HG02973 (cell line): ENCODE measurements around the gene ORC4.
"Not testable (repeated sequence)": the region's sequence is repeated elsewhere in the genome, so short reads cannot be mapped to it uniquely, and the experiment has no call there.

Source experiments
- ATAC-seq: cut with Tn5 transposase; IDR thresholded peaks from one replicate; pipeline ENCODE4 v1.9.1; 2021; ENCODE audit warnings: moderate library complexity; ENCODE audit not compliant: unreplicated experiment

ORC4 gene

DNA sequence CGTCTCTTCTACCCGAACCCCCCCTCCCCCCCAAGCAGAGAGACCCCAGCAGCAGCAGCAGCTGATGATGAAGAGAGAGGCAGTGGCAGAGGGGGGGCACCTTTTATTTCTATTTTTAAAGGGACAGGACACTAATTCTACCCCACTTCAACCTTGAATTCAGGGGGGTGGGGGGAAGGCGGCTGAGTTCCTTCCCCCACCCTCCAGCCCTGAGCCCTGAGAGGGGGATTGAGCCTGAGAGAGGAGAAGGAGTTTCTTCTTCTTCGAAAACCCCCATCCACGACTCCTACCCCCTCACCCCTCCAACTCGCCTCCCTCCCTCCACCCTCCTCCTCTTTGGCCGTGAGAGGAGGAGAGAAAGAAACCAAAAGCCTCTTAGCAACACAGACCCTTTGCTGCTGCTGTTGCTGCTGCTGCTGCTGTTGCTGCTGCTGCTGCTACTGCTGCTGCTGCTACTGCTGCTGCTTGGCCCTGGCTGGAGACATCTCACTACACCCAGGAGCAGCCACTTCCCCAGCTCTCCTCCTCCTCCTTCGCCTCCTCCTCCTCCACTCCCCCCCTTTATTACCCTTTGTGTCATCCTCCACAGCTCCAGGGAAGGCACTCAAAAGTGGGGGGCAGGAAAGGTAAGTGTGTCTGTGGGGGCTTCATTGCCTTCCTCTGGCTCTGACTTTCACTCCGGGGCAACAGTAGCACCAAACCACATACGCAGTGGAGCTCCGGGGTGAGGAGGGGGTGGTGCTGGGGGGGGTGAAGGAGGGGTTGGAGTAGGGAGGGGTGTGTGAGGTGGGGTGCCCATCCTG lies 723 bp upstream of the ORC4 start, which contains the start of gene MBD5:
TSS of gene MBD5 (plus strand) at position 33 of the 803 bp plus-strand sequence.
- ATAC-seq, result peak; percentile 38

DNA sequence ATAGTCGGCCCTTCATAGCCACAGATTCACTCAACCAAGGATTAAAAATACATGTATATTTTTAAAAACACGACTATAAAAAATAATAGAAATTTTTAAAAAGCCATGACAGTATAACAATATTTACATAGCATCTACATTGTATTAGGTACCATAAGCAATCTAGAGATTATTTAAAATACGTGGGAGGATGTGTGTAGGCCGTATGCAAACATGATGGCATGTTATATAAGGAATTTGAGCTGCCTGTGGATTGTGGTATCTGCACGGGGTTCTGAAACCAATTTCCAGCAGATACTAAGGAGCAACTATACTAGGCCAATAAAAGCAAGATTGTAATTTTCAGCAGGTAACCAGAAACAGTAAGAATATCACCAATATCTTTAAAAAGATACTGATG lies 5.9 kb downstream of the ORC4 start:
- ATAC-seq, result no peak

DNA sequence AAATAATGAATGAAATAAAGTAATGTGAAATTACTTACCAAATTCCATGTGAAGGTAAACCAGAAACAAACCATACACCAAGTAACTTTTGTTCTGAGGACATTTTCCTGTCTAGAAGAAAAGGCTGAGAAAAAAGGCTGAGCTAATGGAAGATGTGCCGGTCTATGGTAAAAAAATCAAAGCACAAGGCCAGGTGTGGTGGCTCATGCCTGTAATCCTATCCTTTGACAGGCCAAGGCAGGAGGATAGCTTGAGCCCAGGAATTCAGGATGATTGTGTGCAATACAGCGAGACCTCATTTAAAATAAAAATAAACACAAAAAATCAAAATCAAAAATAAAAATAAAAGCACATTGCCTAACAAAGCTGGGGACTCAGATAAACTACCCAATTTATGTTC lies 6.7 kb downstream of the ORC4 start:
- ATAC-seq, result no peak

DNA sequence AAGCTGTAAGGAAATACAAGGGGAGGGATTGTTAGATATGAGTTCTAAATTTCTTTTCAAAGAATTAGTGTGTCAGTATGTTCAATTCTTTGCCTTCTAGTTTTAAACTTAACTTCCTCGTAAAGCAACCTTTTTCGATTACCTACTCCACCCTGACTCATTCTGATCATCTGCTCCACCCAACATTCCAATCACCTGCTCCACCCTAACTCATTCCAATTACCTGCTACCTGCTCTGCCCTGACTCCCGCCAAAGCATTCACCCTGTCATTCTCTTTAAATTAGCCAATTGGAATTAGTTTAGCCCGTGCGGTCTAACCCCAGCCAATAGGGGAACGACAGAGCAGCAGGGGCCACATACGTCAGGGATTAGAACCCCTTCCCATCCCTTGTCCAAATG lies 12.1 kb downstream of the ORC4 start:
- not testable (repeated sequence) for ATAC-seq

DNA sequence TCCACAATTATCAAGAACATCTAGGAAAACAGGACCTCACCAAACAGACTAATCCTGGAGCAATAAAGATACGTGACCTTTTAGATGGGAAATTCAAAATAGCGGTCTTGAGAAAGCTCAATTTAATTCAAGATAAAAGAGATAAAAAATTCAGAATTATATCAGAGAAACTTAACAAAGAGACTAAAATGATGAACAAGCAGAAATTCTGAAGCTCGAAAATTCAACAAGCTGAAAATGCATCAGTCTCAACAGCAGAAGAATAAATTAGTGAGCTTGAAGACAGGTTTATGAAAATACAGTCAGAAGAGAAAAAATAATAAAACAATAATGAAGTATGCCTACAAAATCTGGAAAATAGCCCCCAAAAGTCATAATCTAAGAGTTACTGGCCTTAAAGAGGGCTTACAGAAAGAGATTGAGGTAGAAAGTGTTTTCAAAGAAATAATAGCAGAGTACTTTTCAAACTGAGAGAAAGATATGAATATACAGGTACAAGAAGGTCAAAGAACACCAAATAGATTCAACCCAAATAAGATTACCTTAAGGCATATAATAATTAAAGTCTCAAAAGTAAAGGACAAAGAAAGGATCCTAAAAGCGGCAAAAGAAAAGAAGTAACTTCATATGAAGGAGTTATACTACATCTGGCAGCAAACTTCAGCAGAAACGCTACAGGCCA lies 13.2 kb downstream of the ORC4 start:
- no peak for ATAC-seq

DNA sequence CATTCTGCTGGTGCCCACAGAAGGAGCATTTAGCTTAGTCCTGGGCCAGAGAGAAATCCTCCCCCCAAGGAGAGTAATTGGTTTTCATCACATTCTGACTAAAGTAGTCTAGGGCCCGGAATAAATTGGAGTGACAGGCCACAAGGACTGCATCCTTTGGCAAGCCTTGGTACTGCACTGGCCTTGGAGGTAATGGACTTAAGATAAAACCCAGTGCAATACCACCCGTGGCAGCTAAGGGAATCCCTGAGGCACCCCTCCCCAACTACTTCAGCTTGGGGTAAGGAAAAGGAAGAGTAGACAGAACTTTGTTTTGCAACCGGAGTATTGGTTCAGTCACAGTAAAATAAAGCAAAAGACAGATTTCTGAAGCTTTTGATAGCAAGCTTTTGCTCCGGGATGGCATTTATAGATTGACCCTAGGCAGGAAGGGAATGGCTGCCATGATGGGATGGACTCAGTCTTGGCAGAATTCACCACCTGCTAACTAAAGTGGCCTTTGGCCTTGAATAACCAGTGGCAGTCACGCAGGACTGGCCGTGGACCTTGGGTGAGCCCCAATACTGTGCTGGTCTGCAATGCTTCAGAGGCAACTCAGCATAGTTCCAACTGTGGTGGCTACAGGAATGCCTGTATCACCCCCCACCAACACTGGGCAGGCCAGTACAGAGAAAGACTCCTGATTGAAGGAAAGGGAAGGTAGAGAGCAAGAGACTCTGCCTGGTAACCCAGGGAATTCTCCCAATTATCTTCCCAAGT lies 14.1 kb downstream of the ORC4 start:
- ATAC-seq, result no peak

DNA sequence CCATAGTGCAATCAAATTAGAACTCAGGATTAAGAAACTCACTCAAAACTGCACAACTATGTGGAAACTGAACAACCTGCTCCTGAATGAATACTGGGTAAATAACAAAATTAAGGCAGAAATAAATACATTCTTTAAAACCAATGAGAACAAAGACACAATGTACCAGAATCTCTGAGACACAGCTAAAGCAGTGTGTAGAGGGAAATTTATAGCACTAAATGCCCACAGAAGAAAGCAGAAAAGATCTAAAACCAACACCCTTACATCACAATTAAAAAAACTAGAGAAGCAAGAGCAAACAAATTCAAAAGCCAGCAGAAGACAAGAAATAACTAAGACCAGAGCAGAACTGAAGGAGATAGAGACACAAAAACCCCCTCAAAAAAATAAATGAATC lies 18.1 kb downstream of the ORC4 start:
- ATAC-seq, result not testable (repeated sequence)

DNA sequence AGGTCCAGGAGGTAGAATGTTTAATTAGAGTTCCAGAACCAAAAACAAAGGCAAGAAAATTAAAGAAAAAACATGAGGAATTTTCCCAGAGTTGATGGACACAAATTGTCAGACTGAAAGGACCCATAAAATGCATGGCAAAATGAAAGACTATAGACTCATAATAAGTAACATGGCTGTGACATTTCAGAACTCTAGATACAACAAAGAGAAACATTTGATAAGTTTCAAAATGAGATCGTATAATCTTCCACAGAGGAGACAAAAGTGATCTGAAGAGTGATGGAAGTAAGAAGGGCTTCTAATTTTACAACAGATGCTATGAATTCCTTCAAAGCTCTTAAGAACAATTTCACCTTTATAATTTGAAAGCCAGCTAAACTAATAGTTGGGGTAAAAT lies 20.4 kb downstream of the ORC4 start:
- no peak for ATAC-seq

DNA sequence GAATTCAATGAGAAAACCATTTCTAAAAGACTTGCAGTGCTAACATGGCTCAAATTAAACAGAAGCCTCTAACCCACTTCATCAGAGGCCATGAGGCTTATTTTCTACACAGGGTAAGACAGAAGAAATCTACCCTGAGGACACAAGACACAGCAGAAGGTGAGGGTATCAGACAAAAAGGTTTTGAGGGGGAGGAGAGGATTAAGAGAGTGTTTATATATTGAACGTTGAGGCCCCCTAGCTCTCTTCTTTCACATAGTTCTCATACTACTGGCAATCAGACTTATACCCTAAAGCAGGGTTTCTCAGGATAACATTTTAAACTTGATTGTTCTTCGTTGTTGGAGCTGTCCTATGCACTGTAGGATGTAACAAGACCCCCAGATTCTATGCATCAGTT lies 21.4 kb downstream of the ORC4 start:
- no peak for ATAC-seq

DNA sequence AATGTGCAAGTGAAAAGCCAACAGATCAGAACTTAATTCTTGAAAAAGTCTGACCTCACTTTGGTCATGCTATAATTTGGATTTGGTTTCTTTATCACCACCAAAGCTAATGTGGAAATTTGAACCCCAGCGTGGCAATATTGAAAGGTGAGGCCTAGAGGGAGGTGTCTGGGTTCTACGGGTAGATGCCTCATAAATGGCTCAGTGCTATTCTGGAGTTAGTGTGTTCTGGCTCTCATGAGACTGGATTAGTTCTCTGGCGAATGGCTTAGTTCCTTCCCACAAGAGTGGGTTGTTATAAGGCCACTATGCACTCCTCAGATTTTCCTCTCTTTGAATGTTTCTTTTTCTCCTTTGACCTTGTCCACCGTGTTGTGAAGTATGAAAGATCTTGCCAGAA lies 22.3 kb downstream of the ORC4 start:
- ATAC-seq, result no peak

DNA sequence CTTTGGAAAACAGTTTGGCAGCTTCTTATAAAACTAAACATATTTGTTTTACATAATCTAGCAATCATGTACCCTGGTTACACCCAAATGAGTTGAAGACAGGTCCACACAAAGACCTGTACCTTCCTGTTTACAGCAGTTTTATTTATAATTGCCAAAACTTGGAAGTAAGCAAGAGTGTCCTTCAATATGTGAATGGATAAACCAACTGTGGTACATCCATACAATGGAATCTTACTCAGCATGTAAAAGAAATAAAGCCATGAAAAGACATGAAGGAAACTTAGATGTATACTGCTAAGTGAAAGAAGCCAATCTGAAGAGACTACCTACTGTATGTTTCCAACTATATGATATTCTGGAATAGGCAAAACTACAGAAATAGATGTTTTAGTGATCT lies 23.7 kb downstream of the ORC4 start:
- no peak for ATAC-seq

DNA sequence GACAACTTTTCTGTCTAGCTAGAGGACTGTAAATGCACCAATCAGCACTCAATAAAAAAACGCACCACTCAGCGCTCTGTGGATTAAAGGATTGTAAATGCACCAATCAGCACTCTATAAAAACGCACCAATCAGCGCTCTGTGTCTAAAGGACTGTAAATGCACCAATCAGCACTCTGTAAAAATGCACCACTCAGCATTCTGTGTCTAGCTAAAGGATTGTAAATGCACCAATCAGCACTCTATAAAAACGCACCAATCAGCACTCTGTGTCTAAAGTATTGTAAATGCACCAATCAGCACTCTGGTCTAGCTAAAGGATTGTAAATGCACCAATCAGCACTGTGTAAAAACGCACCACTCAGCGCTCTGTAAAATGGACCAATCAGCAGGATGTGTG lies 25.6 kb downstream of the ORC4 start:
- ATAC-seq, result not testable (repeated sequence)

DNA sequence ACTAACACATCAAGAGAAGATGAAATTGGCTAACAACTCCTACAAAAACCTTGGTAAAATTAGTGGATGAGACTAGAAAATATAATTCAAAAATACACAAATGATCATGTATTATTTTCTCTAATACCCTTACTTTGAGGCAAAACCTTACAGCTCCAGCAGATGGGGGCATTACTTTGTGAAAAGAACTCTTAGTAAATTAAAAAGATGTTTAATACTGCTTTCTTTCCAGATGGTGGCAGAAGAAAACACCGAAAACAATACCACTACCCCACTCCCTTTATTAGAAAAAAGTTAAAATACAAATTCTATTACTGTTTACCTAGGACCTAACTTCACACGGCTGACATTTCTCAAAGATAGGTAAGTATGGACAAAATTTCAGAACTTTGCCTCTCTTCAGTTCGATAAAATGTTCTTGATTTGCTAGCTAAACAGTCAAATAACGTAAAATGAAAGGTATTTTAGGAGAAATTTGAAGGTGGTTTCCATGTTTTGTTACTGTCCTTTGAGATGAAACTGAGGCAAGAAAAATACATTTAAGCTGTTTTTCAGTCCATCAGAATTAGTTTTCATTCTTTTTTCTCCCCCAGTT lies 30.6 kb downstream of the ORC4 start:
- ATAC-seq, result peak; percentile 58

DNA sequence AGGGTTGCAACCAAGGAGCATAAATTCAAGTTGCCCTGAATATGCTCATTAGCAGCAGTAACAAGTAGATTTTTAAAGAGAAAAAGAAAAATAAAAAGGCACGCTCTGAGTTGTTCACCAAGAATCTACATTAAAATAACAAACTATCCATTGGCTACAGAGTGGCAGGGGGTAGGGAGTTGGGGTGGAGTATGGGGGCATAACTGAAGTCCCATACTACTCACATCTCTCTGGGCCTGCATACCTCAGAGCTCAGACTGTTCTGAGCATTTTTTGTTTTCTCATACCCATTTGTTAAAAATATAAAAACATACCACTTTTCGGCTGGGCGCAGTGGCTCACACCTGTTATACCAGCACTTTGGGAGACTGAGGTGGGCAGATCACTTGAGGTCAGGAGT lies 31.4 kb downstream of the ORC4 start:
- ATAC-seq, result no peak

DNA sequence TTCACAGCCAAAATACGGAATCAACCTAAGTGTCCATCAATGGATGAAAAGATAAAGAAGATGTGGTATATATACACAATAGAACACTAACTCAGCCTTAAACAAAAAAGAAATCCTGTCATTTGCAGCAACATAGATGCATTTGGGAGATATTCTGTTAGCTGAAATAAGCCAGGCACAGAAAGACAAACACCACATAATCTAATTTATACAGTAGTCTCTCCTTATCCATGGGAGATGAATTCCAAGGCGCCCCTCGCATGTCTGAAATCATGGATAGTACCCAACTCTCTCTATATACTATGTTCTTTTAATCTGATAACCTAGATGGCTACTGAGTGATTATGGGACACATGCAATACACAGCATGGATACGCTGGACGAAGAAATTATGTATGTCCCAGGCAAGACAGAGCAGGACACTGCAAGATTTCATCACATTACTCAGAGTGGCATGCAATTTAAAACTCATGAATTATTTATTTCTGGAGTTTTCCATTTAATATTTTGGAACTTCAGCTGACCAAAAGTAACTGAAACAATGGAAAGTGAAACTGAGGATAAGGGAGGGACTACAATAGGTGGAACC lies 39.5 kb downstream of the ORC4 start:
- ATAC-seq, result no peak

DNA sequence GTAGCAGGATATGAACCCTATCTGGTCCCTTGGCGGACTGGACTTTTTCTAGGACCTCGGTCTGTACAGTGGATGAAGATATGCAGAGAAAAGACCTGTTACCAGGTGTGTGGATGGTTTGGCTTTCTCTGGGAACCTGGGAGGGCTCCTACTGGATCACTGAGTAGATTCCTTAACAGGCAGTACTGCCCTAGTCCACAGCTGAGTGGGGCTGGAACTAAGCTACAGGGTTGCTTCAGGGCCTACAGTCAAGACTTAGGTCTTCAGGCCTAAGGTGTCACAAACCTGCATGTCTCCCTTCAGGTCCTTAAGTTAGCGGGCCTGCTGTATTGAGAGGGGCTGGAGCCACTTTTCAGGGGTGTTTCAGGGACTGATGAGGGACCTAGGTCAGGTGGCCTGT lies 42.9 kb downstream of the ORC4 start:
- no peak for ATAC-seq

DNA sequence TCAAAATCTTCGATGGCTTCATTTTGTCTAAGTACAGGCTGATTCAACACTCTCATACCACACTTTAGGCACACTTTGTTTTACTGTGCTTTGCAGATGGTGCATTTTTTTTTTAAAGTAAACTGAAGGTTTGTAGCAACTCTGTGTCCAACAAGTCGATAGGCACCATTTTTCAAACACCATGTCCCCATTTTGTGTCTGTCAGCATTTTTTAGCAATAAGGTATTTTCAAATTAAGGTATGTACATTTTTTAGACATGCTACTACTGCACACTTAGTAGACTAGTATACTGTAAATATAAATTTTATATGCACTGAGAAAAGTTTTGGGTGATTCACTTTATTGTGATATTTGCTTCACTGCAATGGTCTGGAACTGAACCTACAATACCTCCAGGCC lies 44.4 kb downstream of the ORC4 start:
- no peak for ATAC-seq

DNA sequence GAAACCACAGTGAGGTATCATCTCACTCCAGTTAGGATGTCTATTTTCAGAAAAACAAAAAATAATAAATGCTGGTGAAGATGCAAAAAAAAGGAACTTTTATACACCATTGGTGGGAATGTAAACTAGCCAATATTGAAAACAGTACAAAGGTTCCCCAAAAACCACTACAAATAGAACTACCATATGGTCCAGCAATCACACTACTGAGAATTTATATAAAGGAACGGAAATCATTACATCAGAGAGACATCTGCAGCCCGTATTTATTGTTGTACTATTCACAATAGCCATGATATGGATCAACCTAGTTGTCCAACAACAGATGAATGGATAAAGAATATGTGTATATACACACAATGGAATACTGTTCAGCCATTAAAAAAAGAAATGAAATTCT lies 52.0 kb downstream of the ORC4 start:
- no peak for ATAC-seq

DNA sequence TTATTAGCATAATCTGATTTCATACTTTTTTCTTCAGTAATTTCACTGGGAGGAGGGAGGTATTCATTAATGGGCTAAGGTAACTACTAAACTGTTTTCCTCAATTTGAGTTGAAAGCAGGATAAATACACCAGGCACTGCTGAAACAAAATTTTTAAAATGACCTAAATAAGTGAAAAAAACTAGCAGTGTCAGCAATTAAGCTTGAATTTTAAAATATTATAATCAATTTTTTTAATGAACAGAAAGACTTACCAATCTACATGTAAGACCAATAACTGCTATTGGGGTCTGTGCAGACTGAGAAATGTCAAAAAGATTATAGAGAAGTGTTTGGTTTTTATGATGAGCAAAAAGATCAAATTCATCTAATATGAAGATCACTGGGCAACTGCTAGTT lies 68.4 kb downstream of the ORC4 start:
- no peak for ATAC-seq

DNA sequence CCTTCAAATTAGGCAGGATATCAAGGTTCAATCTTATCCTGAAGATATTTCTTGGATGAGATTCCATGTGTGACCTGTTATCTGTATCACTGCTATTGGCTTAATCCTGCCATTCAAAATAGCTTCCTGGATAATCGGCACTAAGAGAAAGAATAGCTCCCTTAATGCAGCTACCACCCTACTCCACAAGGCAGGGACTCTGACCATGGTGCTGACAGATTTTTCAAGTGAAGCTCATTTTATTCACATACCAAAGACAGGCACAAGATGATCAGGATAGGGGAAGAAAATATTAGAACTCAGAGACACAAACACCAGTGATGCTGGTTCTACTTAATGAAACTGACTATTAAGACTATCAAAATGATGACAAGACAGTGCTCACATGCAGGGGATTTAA lies 74.9 kb downstream of the ORC4 start:
- ATAC-seq, result no peak

DNA sequence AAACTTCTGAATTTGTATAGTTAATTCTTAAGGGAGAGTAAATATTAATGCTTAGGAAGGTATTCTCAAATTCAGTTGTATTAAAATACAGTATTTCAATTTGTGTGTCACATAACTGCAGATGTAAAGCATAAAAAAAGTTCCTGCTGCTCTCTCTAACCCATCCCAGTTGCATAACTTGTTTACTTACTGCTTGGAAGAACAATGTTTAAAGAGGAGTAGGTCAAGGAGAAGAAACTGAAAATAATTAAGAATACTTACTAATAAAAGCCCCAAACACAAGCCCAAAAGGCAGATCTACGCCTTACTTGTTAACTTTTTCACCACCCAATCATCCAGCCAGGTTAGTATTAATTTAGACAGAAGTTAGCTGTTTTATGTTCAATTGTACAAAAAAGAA lies 81.2 kb downstream of the ORC4 start:
- no peak for ATAC-seq
